Stimulated activated CD4-positive, alpha-beta T cell treated with anti-CD3 and anti-CD28 coated beads, TNF-alpha, amount 100 ng/mL, for 4 hours (primary cell): ENCODE measurements around the gene SRPK3.

ENCODE experiments used
- DNase-seq, 3 experiments: peaks; one replicate each; pipeline ENCODE4 v3.0.0-alpha.2; 2020; ENCODE audit warnings: low read depth in 3 of 3

The SRPK3 gene

GRCh38 chrX:153770601-153771414 lies 10.0 kb upstream of the SRPK3 start:
- DNase-seq, result no peak

DNA sequence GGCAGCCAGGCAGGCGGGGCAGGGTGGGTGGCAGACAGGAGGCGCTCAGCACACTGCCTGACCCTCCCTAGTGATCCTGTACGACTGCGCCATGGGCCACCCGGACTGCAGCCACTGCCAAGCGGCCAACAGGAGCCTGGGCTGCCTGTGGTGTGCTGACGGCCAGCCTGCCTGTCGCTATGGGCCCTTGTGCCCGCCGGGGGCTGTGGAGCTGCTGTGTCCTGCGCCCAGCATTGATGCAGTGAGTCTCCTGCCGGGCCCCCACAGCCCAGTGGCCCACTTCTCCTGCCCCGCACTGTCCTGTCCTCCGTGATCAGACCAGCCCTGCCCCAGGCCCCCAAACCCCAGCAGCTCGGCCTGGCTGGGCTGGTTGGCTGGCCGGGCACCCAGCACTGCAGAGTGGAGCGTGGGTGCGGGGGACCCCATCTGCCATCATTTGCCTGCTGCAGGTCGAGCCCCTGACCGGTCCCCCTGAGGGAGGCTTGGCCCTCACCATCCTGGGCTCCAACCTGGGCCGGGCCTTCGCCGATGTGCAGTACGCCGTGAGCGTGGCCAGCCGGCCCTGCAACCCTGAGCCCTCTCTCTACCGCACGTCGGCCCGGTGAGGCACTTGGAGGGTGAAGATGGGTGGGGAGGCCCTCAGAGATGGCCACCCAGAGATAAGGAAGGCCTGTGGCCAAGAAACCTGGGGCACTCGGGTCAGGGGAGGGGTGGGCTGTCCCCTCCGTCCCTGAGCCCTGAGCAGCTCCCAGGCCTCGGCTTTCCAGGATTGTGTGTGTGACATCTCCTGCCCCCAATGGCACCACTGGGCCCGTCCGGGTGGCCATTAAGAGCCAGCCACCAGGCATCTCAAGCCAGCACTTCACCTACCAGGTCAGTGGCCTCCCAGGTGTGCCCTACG lies 9.2 kb upstream of the SRPK3 start:
- no peak for DNase-seq

- no peak for DNase-seq
Measured at GRCh38 chrX:153772316-153773217, 8.3 kb upstream of the SRPK3 start.

- no peak for DNase-seq
Measured at GRCh38 chrX:153773218-153773611, 7.6 kb upstream of the SRPK3 start.

- DNase-seq, result no peak
Measured at GRCh38 chrX:153773741-153774575, 6.9 kb upstream of the SRPK3 start.

GRCh38 chrX:153774576-153775292 lies 6.1 kb upstream of the SRPK3 start:
- no peak for DNase-seq

DNA sequence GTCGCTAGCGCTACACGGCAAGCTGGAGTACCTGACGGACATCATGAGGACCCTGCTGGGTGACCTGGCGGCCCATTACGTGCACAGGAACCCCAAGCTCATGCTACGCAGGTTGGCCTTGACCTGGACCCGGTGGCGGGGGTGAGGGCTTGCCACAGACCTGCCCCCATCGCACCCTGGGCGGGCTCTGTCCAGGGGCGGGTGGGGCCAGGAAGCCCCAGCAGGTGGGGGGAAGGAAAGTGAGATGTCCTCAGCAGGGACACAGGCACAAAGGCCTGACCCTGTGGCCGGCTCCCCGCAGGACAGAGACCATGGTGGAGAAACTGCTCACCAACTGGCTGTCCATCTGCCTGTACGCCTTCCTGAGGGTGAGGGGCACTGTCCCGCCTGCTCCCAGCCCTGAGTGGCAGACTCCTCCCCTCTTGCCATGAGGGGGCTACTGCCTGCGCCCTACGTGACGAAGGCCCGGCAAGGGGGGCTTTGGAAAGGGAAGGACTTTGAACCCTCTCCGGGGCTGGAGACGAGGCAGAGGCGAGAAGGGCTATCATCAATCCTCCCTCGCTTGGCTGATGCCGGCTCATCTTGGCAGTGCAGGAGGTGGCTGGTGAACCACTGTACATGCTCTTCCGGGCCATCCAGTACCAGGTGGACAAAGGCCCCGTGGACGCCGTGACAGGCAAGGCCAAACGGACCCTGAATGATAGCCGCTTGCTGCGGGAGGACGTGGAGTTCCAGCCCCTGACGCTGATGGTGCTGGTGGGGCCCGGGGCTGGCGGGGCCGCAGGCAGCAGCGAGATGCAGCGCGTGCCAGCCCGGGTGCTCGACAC lies 5.3 kb upstream of the SRPK3 start:
- no peak for DNase-seq

GRCh38 chrX:153776120-153776599 lies 4.7 kb upstream of the SRPK3 start:
- DNase-seq, result no peak

GRCh38 chrX:153776611-153777045 lies 4.2 kb upstream of the SRPK3 start:
- no peak for DNase-seq

- no peak for DNase-seq
Measured at GRCh38 chrX:153777261-153778090, 3.4 kb upstream of the SRPK3 start.

DNA sequence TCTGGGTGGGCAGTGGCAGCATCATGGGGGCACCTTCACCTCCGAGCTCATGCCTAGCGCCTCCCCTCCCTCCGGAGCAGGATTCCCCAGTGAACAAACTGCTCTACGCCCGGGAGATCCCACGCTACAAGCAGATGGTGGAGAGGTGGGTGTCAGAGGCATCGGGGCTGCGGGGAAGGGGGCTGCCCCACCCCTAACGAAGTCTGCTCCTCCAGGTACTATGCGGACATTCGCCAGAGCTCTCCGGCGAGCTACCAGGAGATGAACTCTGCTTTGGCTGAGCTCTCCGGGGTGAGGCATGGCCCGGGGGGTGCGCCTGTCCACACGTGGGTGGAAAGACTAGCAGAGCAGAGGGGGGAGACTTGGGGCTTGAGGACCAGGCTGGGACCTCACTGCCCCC lies 2.7 kb upstream of the SRPK3 start:
- no peak for DNase-seq

- DNase-seq, result no peak
Measured at GRCh38 chrX:153778684-153779101, 2.1 kb upstream of the SRPK3 start.

DNA sequence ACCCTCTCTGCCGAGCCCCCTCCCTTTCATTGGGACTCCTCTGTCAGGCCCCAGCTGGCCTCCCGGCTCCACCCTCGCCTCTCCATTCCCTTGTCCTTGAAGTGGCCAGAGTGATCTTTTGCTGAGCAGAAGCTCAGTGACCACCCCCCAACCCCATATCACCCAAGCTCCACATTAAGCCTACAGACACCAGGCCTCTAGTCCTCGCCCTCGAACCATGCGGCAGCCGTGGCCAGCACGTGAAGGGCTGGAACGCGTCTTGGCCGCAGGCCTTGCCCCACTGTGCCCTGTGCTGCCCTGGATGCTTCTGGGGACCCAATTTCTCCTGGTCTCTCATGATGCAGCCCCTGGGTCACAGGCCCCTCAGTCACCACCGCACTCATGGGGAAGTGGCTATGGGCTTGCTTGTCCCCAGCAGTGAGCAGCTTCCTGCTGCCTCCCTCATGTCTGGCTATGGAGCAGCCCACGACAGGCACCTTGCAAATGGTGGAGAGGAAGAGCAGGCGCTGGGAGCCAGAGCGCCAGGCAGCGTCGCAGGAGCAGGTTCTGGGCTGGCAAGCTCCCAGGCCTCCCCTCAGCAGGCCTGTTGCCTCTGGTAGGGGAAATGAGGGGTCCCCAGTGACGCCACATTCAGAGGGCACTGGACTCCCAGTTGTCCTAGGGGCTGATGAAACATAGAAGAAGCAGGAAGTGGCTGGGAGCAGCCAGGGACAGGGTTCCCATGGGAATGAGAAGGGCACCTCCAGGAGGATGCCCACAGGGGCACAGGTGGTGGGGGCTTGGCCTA lies 757 bp upstream of the SRPK3 start:
- DNase-seq, result no peak

- DNase-seq, result no peak
Measured at GRCh38 chrX:153781428-153782047, 697 bp downstream of the SRPK3 start.

GRCh38 chrX:153782313-153782712 lies 1.5 kb downstream of the SRPK3 start:
- DNase-seq, result no peak

DNA sequence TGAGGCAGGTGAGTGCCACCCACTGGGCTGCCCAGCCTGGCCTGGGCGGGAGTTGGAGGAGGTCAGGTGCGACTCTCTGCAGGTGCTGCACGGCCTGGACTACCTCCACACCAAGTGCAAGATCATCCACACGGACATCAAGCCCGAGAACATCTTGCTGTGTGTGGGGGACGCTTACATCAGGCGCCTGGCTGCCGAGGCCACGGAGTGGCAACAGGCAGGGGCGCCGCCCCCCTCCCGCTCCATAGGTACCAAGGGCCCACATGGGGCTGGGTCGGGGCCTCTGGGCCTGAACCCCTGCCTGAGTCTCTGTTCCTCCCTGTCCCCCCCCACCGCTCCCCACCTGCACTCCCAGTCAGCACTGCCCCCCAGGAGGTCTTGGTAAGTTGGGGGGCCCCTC lies 2.0 kb downstream of the SRPK3 start:
- no peak for DNase-seq
